Ureter (tissue), 1 donor: ENCODE data around the gene CROT. TPM values are rescaled to one million over a fixed set of nuclear protein-coding genes. Genes with fewer than 3 reads are reported as not detected.

Experiments
- DNase-seq: peaks from one replicate; pipeline ENCODE4 v3.0.0-alpha.2; 2020; ENCODE audit warnings: low spot score
- total RNA-seq: library from RNA; stranded (reverse); gene quantifications from one replicate; pipeline ENCODE4 v1.2.4, GENCODE V29; 2023
- donor health status: DM: yes; HTN: yes; CAD: no.

The CROT gene, protein sequence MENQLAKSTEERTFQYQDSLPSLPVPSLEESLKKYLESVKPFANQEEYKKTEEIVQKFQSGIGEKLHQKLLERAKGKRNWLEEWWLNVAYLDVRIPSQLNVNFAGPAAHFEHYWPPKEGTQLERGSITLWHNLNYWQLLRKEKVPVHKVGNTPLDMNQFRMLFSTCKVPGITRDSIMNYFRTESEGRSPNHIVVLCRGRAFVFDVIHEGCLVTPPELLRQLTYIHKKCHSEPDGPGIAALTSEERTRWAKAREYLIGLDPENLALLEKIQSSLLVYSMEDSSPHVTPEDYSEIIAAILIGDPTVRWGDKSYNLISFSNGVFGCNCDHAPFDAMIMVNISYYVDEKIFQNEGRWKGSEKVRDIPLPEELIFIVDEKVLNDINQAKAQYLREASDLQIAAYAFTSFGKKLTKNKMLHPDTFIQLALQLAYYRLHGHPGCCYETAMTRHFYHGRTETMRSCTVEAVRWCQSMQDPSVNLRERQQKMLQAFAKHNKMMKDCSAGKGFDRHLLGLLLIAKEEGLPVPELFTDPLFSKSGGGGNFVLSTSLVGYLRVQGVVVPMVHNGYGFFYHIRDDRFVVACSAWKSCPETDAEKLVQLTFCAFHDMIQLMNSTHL
- total RNA-seq = 96.9 TPM

DNA sequence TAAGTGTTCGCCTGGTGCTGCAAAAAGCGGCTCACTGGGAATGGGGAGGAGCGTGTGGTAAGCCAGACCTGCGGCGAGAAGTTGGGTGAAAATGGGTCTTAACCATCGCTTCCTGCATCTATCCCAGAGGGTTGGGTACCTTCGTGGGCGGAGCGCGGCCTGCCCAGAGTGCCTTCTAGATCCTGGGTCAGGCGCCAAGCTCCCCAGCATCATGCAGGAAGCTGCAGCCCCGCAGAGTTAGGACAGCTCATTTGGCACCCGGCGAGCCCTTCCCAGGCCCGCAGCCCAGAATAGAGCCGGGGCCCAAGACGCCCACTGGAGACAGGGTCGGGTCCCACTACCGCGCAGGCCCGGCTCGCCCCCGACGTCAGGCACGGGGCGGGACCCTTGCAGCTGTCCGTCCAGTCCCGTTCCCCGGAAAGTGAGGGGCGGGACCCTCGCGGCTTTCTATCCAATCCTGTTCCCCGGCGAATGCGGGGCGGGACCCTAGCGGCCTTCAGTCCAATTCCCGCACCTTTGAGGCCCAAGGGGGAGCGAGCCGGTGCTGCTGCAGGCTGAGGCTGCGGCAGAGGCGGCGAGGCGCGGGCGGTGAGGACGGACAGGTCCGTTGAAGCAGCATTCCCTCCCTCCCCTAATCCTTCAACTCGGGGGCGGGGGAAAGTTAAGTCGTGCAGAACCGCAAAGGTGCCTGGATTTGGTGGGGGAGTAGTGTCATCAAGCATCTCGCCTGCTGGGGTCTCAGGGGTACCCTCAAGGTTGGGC lies at the start of gene CROT:
TSS of gene CROT (plus strand) at position 499 of the 762 bp plus-strand sequence. CDS start 3,405 bp downstream, outside the sequence.
- DNase-seq = peak; percentile 97

DNA sequence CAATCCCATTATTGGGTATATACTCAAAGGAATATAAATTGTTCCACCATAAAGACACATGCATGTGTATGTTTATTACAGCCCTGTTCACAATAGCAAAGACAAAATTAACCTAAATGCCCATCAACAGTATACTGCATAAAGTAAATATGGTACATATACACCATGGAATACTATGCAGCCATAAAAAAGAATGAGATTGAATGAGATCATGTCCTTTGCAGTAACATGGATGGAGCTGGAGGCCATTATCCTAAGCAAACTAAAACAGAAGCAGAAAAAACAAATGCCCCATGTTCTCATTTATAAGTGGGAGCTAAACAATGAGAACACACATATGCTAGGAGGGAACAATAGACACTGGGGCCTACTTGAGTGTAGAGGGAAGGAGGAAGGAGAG lies 44.7 kb upstream of the CROT start:
- DNase-seq = no peak

DNA sequence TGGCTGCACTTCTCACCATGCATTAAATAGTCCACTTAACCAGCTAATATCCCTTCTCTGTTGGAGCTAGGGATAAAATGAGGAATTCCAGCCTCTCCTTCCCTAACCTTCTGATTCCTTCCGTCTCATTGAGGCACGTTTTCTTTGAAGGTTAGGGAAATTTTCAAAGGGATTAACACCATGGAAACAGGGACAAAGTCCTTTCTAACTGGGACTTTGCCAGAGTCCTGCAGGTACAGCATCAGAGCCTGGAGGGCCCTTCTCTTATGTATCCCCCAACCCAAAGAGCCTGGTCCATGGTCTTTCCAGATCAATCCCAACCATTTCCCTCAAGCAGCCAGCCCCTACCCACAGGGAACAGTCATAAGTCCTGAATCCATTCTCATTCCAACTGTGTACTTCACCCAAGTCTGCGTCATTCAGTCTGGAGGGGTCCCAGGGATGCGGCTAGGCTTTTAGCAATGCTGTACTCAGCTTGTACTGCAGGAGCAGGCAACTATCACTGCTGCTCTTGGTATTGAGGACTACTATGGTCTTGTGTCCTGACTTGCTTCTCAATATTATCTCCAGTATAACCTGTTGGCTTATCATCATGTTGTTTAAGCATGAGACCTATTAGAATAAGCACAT lies 34.6 kb upstream of the CROT start:
- DNase-seq = no peak

DNA sequence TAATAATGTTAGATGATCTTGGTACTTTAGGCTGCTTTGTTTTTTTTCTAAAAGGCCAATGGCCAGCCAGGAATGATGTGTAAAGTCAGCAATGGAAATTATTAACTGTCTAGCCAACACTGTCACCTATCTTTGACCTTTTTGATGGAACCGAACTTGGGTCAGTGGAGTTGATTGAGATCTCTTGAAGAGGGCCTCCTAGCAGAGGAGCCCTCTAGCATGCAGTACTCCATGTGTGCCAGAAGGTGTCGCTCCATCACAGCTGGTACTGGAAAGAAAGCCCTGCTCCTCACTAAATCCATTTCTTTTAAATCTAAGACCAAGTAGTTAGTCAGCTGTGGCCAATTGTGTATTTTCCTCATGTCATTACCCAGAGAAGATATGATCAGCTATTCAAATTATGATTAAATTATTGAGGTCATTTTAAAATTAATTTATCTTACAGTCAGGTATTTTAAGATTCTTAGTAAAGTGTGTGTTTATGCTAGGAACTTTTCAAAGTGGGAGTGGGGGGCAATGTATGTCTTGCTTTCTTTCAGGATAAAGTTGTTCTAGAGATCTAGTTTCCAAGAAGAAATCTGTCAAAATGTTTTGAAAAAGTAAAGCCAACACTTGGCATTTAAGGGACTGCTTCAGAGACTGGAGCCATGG lies 33.1 kb upstream of the CROT start:
- DNase-seq = peak; percentile 69

DNA sequence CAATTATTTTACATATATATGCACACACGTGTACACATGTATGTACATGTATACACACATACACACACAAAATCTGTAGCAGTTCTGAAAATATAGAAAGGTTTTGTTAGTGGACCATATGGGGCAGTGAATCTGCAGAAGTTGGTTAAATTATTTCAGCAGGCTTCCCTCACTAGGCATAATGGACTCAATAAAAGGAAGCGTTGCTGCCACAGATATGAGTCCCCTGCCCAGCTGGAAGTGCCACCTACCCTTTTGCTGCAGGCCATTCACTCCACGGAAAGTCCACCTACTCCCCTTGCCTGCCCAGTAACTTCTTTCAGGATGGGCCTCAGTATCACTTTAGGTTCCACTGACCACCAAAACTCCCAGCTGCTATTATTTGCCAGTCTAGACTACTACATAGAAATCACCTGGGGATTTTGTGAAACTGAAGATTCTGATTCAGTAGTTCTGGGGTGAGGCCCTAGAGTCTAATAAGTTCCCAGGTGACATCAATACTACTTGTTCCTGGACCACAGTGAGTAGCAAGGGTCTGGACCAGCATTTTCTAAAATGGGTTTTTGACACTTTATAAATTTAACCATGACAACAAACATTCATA lies 29.3 kb upstream of the CROT start:
- DNase-seq = no peak

DNA sequence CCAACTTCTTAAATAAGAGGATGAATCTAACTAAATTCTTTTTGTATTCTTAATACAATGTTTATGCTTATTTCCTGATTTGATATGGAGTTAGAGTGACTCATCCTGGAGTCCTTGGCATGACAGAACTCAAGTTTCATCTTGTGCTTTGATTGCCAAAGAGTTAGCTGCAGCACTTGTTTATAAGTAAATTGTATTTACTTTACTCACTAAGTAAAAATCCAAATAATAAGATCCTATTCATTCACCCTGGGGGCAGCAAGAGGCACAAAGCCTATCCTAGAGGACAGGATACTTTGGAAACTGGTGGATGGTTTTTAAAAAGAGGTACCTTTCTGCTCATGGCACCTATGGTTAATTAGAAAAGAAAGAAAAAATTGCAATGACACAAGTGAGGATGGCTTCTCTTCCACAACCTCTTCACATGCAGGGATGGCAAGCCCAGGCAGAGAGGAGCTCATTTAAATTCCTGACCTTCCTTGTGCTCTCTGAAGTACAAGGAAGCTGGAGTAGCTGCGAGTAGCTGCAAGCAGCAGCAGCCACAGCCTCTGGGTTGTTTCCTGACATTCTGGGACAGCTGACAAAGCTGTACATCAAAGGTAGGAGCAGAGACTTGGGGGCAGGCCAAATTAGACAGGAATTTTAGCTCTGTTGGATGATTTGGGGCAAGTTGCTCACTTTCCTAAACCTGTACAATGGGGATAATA lies 28.5 kb upstream of the CROT start:
- DNase-seq = peak; percentile 70

DNA sequence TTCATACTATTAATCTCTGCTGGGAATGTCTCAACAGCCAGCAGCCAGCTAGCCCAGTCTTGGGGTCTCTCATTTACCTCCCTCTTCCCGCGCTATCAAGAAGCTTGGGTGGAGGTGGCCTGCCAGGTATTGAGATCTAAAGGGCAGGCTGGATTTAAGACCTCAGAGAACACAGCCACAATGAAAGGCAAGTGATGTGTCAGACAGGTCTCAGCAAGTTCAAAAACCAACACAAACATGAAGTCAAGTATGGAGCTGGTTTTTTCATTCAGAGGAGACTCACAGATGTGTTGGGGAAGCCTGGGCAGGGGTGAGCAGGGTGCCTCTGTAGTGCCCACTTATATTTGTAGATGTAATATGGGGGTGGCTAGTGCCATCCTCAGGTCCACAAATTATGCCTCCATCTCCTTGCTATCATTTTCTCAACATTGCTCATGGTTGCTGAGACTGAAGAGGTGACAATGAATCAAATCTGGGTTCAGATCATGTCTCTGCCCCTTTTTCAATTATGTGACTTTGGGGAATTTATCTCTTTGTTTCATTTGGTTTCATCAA lies 27.7 kb upstream of the CROT start:
- DNase-seq = no peak

DNA sequence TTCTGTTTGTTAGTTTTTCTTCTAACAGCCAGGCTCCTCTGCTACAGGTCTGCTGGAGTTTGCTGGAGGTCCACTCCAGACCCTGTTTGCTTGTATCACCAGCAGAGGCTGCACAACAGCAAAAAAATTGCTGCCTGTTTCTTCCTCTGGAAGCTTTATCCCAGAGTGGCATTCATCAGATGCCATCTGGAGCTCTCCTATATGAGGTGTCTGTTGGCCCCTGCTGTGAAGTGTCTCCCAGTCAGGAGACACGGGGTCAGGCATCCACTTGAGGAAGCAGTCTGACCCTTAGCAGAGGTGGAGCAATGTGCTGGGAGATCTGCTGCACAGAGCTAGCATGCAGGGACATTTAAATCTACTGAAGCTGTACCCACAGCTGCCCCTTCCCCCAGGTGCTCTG lies 26.7 kb upstream of the CROT start:
- DNase-seq = no peak

DNA sequence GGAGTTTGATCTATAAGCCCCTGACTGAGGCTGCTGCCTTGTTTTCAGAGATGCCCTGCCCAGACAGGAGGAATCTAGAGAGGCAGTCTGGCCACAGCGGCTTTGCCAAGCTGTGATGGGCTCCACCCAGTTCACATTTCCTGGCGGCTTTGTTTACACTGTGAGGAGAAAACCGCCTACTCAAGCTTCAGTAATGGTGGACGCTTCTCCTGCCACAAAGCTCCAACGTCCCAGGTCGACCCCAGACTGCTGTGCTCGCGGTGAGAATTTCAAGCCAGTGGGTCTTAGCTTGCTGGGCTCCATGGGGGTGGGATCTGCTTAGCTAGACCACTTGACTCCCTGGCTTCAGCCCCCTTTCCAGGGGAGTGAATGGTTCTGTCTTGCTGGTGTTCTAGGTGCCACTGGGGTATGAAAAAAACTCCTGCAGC lies 26.3 kb upstream of the CROT start:
- peak; percentile 61 for DNase-seq

DNA sequence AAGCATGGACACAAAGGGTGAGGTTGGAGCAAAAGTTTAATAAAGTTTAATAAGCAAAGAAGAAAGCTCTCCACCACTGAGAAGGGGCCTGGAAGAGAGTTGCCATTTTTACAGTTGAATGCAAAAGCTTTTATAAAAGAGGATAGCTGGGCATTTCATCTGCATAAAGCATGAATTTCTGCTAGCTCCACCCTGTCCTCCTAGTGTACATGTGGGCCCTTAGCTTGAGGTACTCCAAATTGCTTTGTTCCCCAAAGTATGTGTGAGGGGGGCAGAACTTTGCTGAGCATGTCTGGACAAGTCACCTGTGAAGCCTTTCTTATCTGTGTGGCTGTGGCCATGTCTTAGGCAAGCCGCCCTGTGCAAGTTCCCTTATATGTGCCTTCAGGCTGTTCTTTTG lies 22.6 kb upstream of the CROT start:
- DNase-seq = no peak

DNA sequence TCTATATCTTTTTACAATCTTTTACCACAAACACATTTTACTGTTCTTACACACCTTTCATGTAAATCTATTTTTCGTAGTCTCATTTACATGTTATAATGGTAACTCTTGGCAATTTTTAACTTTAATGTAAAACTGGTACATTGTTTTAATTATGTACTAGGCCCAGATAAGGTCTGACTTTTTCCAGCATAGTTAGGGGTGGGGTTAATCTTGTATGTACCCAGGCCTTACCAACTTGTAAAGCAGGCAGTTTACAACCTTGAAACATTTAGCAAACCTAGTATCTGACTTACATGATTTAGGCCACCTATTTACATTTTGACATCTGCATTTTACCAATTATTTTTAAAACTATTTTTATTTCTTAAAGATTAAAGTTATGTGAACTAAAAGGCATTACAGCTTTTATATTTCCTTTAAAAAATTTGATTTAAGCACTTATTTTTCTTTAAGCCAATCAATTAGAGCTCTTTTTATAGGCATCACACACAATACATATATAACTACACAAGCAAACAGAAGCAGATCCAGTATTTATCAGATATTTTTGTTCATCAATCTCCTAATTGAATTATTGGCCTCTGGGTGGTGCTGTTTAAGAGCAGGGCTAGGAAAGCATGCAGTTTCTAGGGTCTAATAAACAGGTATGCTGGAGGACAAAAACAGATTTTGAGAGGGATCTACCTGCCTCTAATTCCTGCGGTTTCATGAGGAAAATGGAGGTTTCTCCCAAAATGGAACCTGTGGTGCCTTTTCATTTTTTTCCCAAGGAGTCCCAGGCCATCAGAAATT lies 19.7 kb upstream of the CROT start:
- DNase-seq = no peak

DNA sequence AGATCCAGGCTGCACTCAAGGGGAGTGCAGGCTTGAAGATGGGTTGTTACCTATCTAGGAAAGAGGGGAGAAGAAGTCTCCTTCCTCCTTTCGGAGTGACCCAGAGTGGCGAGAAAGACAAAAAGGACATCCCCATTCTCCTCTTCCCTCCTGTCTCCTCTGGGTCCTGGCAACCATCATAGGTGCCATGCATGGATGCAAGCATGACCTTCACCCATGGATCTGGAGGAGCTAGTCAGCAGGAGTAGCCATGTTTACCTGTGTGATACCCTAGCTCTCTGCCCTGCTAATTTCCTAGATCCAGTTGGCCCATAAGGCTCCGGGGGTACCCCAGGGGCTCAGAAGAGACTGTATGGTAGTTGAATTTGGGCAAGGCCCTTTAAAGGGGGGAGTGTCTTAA lies 17.2 kb upstream of the CROT start:
- no peak for DNase-seq

DNA sequence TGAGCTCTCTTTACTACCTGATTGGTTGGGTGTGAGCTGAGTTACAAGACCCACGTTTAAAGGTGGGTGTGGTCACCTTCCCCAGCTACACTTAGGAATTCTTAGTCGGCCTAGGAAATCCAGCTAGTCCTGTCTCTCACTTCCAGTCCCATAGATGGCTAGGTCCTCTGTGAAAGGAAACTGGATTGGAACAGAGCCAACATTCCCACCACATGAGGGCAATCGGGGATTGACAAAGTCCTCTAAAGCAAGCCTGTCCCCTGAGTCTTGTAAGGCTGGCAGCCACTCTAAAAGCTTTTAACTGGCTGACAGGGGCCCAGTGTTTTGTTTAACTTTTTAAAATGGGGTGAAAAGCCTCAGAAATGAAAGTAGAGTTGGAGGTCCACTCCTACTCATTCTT lies 15.1 kb upstream of the CROT start:
- no peak for DNase-seq

DNA sequence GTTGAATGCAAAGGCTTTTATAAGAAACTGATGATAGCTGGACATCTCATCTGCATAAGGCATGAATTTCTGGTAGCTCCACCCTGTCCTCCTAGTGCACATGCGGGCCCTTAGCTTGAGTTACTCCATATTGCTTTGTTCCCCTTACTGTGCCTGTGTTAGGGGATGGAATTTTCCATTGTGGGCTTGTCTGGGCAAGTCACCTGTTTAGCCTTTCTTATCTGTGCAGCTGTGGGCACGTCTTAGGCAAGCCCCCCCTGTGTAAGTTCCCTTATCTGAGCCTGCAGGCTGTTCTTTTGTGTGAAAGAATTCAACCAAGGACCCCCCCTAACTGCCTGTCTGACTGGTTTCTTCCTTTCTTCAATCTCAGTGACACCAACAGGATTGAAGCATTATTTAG lies 14.5 kb upstream of the CROT start:
- no peak for DNase-seq

DNA sequence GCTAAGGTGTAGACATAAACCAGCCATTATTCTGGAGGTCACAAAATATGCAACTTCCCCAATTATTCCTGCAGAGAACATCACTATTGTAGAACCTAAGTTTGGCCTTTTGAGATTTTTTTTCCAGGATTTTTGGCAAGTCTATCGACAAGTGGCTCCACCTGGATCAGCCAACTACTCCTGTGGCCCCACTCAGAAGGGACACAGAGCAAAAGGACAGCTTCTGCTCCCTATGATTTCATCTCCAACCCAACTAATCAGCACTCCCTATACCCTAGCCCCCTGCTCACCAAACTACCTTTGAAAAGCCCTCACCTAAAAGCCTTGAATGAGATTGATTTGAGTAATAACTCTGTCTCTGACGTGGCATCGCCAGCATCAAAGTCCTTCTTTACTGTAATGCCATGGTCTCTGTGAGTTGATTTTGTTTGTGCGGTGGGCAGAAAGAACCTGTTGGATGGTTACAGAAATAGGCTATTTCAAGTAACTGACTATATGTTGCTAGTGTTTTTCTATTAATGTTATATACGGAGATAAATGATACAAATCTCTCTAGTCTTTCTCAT lies 13.7 kb upstream of the CROT start:
- no peak for DNase-seq

DNA sequence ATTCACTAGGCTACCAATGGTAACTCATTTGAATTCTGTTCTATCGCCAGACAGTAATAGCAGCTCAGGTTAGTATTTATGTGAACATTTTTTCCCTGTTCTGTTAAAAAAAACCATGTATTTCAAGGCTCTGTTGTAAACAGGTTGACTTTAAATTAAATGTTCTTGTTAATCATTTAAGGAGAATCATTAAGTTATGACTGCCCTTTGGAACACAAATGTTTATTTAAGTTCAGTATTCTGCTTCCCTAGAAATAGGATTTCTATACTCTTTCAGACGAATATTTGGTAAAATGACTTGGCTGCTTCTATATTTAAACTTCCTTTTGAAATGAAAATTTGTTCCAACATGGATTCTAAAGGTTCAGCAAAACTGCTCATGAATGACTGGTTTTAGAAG lies 13.1 kb upstream of the CROT start:
- DNase-seq = no peak

DNA sequence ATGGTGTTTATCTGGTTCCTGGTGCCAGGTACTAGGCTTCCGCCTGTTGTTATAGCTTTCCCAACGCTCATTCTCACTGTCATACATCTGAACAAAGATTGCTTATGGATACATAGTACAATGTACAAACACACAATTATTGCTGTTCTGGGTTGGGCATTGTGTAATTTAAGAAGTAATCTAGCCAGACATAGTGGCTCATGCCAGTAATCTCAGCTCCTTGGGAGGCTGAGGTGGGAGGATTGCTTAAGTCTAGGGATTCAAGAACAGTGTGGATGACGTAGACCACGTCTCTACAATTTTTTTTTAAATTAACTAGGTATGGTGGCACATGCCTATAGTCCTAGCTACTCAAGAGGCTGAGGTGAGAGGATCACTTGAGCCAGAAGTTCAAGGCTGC lies 9.3 kb upstream of the CROT start:
- DNase-seq = no peak

DNA sequence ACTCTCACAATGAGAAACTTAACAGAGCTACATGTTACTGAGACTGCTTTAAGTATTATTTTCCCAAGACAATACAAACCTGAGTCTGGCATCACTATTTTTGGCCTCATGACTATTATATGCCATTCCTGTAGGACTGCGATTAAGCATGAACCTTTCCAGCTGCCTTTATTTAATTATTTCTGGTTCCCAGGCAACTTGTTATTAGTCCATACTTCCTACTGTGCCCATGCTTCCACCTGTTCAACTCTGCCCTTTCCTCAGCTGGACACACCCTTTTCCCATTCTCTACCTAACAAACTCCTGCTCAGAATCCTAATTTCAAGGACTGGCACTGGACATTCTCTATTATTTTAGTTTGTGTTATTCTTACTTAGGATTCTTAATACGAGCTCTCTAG lies 8.1 kb upstream of the CROT start:
- DNase-seq = no peak

DNA sequence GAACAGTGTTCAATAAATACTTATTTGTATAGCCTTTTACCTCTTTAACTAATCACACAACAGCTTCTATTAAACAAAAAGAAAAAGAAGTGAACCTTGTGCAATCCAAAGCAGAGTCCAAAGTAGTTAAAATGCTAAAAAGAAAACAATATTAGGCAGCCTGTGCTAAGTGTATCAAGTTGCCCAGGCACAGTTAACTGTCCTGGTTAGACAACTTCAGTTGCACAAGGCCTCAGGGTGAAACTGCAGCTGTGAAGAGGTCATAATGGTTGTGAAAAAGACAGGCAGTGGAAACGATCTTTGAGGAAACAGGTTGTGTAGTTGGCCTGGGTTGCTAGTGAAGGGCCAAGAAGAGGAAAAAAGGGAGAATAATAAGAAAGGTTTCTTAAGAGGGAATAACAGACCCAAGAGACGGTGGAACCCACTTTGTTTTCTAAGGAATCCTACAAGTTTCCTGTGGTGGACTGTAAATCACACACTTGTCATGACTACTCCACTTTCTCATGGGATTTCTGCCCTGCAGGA lies 6.0 kb upstream of the CROT start:
- no peak for DNase-seq
